B cell (primary cell): ENCODE data around the gene FUT6.

ENCODE experiments used
- CTCF ChIP-seq: fragments of 200-600 bp; IDR thresholded peaks from one replicate; pipeline ENCODE4 v1.8.0; 2022; ENCODE audit warnings: antibody characterized with exemption, mild to moderate bottlenecking
- EZH2 ChIP-seq: IDR thresholded peaks from 2 replicates; pipeline ENCODE4 v1.6.1; 2012; ENCODE audit warnings: borderline replicate concordance, low read depth, mild to moderate bottlenecking, moderate library complexity, low read length; ENCODE audit not compliant: insufficient read depth, poor library complexity, severe bottlenecking

GRCh38 chr19:5873617-5874199 is 34.2 kb upstream of the FUT6 start:
- TF ChIP-seq CTCF (no peak), EZH2 (no peak)
